ENCODE measurements around the gene PPEF1. TPM values are rescaled to one million over a fixed set of nuclear protein-coding genes. Genes with fewer than 3 reads are reported as not detected.

PPEF1 gene
- total RNA-seq, 4 donors from 2014 or later, result 0.19 TPM; not detected in 3

- Histone ChIP-seq H3K27me3 (no peaks in the 10 kb centered on the region), H3K27ac (peak overlapping the region in 2 of 4 donors; percentile 60 to 69), H3K9me3 (no peaks in the 10 kb centered on the region), H3K36me3 (no peaks in the 10 kb centered on the region), H3K4me1 (peaks cover 0 to 20% (median 6%) of the 10 kb centered on the region in 3 donors), H3K4me3 (peak overlapping the region in 1 of 4 donors; percentile 31)
- 63 to 86% methylated on average over 10 to 19 of the region's 27 CpGs for WGBS, 2 donors
- intact Hi-C loops (cut with DNase I), result no loop called here
- DNase-seq, result no peak
- TF ChIP-seq POLR2A (IDR thresholded peaks at IDR 0.05), result no peak
- TF ChIP-seq, protein P1, sequence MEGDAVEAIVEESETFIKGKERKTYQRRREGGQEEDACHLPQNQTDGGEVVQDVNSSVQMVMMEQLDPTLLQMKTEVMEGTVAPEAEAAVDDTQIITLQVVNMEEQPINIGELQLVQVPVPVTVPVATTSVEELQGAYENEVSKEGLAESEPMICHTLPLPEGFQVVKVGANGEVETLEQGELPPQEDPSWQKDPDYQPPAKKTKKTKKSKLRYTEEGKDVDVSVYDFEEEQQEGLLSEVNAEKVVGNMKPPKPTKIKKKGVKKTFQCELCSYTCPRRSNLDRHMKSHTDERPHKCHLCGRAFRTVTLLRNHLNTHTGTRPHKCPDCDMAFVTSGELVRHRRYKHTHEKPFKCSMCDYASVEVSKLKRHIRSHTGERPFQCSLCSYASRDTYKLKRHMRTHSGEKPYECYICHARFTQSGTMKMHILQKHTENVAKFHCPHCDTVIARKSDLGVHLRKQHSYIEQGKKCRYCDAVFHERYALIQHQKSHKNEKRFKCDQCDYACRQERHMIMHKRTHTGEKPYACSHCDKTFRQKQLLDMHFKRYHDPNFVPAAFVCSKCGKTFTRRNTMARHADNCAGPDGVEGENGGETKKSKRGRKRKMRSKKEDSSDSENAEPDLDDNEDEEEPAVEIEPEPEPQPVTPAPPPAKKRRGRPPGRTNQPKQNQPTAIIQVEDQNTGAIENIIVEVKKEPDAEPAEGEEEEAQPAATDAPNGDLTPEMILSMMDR (IDR thresholded peaks at IDR 0.05), result no peak
Observed at GRCh38 chrX:18873189-18873791, 165.8 kb downstream of the PPEF1 start.

DNA sequence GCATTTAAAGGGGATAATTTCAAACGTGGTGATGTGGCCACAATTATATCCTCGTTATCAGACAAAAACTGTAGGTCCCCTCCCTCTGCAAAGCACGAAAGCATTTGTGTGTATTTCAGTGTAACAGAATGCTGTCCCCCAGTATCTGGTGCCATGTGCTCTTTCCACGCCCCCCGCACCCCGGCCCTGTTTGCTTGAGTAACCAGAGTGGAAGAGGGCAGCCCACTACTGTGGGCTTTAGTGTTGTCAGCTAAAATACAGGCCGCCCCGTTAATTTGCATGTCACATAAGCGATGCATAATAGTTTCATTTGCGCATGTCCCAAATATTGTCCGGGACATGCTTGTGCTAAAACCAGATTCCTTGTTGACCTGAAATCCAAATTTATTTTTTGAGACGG, 166.4 kb downstream of the PPEF1 start:
- H3K27me3 ChIP-seq, result no peaks in the 10 kb centered on the region
- DNase-seq, result no peak
- H3K4me3 ChIP-seq, result no peak overlapping the region
- peaks cover 0 to 20% (median 6%) of the 10 kb centered on the region in 3 donors for H3K4me1 ChIP-seq
- no peaks in the 10 kb centered on the region for H3K36me3 ChIP-seq
- H3K9me3 ChIP-seq, result no peaks in the 10 kb centered on the region
- H3K27ac ChIP-seq, result no peak overlapping the region
- intact Hi-C loops (cut with DNase I), result no loop called here
- 86 to 90% methylated on average over 7 to 10 of the region's 12 CpGs for WGBS, 2 donors
- TF ChIP-seq POLR2A (IDR thresholded peaks at IDR 0.05), result no peak
- TF ChIP-seq, protein P1 (IDR thresholded peaks at IDR 0.05), result no peak

DNA sequence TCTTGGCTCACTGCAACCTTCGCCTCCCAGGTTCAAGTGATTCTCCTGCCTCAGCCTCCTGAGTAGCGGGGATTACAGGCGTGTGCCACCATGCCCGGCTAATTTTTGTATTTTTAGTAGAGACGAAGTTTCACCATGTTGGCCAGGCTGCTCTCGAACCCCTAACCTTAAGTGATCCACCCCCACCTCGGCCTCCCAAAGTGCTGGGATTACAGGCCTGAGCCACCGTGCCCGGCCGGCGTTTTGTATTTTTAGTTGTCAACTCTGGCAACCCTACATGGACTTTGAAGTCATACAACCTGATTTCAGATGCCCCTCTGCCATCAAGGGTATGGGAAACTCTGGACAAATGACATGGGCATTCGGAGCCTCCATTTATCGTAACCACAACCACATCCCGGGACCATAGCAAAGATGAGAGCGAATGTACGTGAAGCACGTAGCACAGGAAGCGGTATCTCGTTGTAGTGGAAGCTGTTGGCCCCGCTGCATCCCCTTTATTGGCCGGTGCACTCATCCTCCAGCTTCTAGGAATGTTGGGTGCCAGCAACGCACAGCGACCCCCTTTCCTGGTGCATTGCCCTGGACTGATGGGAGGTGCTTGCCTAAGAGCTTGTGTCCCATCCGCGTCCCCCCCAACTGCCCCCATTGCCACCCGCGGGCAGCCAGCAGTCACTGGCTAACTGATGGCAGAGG, 167.3 kb downstream of the PPEF1 start:
- Histone ChIP-seq H3K4me3 (no peak overlapping the region), H3K4me1 (peaks cover 0 to 20% (median 6%) of the 10 kb centered on the region in 3 donors), H3K27ac (no peak overlapping the region), H3K9me3 (no peaks in the 10 kb centered on the region), H3K27me3 (no peaks in the 10 kb centered on the region), H3K36me3 (no peaks in the 10 kb centered on the region)
- 87 to 90% methylated on average over 7 to 9 of the region's 27 CpGs for WGBS, 2 donors
- intact Hi-C loops (cut with DNase I), result no loop called here
- TF ChIP-seq POLR2A (IDR thresholded peaks at IDR 0.05), result no peak
- TF ChIP-seq, protein P1 (IDR thresholded peaks at IDR 0.05), result no peak
- no peak for DNase-seq

DNA sequence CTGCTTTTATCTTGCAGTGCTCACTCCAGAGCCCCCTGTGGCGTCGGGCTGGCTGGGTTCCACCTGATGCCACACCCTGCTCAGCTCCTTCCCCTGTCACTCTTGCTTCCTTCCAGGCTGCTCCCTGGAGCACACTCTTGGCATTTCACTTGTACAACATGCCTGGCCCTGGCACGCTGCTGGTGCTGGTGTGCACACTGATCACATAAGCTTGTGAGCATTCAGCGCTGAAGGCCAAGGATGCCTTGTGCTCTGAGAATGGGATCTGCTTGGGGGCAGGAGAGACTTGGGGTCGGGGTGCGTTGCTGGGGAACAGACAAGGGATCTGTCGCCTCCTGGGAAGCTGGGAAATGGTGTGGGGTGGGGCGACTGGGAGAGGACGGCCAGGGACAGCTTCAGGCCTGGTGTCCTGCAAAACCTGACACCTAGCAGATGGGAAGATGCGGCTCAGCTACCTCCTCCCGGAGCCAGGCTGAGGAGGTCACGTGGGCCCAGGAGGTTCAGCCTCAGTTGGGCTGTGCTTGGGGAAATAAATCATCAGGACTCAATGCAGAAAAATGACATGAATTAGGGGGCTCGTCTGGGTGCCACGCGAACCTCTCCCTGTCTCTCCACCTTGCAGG, 167.9 kb downstream of the PPEF1 start:
- no peaks in the 10 kb centered on the region for H3K9me3 ChIP-seq
- H3K27ac ChIP-seq, result no peak overlapping the region
- intact Hi-C loops (cut with DNase I), result no loop called here
- no peaks in the 10 kb centered on the region for H3K36me3 ChIP-seq
- WGBS, 2 donors, result 84% methylated on average over 11 of the region's 15 CpGs; no CpG with 5 or more reads in 1 of the 2 donors
- no peak for DNase-seq
- H3K4me3 ChIP-seq, result no peak overlapping the region
- H3K4me1 ChIP-seq, result peaks cover 0 to 20% (median 6%) of the 10 kb centered on the region in 3 donors
- TF ChIP-seq POLR2A (IDR thresholded peaks at IDR 0.05), result no peak
- TF ChIP-seq, protein P1 (IDR thresholded peaks at IDR 0.05), result no peak
- H3K27me3 ChIP-seq, result no peaks in the 10 kb centered on the region

- TF ChIP-seq, protein P1 (IDR thresholded peaks at IDR 0.05), result no peak
- TF ChIP-seq POLR2A (IDR thresholded peaks at IDR 0.05), result no peak
- Histone ChIP-seq H3K27ac (no peak overlapping the region), H3K4me3 (no peak overlapping the region), H3K36me3 (no peaks in the 10 kb centered on the region), H3K27me3 (no peaks in the 10 kb centered on the region), H3K4me1 (peaks cover 0 to 14% (median 6%) of the 10 kb centered on the region in 3 donors), H3K9me3 (peaks cover 0 to 2% (median 0%) of the 10 kb centered on the region in 3 donors)
- 33 to 68% methylated on average over 1 to 7 of the region's 7 CpGs for WGBS, 2 donors
- DNase-seq, result no peak
- intact Hi-C loops (cut with DNase I), result no loop called here
Observed at GRCh38 chrX:18877469-18877868, 170.0 kb downstream of the PPEF1 start.
